K562 (cell line): Measurements from ENCODE around the gene NOX5. TPM values are rescaled to one million over a fixed set of nuclear protein-coding genes. Genes with fewer than 3 reads are reported as not detected.

ENCODE experiments used
- CBX3 ChIP-seq, 2 experiments: IDR thresholded peaks; 1 replicate in 1 of 2; 2 replicates in 1 of 2; pipeline ENCODE4 v1.6.1; 2012; ENCODE audit warnings: inconsistent platforms in 2 of 2, low read length in 2 of 2, borderline replicate concordance in 1 of 2, control low read depth in 1 of 2
- CEBPG ChIP-seq, 3 experiments: fragments of 200-800 bp in 1 of 3; sonication (Bioruptor generic) in 1 of 3; sonication (generic) in 1 of 3; formaldehyde crosslinking in 1 of 3; IDR thresholded peaks in 2 of 3; conservative IDR thresholded peaks in 1 of 3; 2 replicates each; pipeline versions ENCODE4 v1.6.1 to v1.8.0; 2016 to 2022; ENCODE audit warnings: missing compliant biosample characterization in 2 of 3, missing genetic modification characterization in 2 of 3, mild to moderate bottlenecking in 1 of 3, missing genetic modification reagents in 1 of 3
- CSDE1 ChIP-seq, 2 experiments: fragments of 450-650 bp; IDR thresholded peaks; 2 replicates each; pipeline ENCODE4 v1.6.1; 2016; ENCODE audit warnings: mild to moderate bottlenecking in 1 of 2
- CXXC5 ChIP-seq: fragments of 250-450 bp; sonication (Bioruptor Pico); IDR thresholded peaks from 2 replicates; pipeline ENCODE4 v1.8.0; 2022; ENCODE audit warnings: inconsistent platforms, mild to moderate bottlenecking, moderate library complexity
- NFATC3 ChIP-seq: fragments of 450-650 bp; IDR thresholded peaks from 2 replicates; pipeline ENCODE4 v1.6.1; 2017; ENCODE audit warnings: mild to moderate bottlenecking
- NFE2L1 ChIP-seq: fragments of 450-650 bp; IDR thresholded peaks from 2 replicates; pipeline ENCODE4 v1.6.1; 2016; ENCODE audit warnings: missing genetic modification characterization, low read depth, mild to moderate bottlenecking, missing compliant biosample characterization, moderate library complexity, borderline replicate concordance
- RB1 ChIP-seq: fragments of 450-650 bp; IDR thresholded peaks from 2 replicates; pipeline ENCODE4 v1.6.1; 2017; ENCODE audit warnings: low read depth, mild to moderate bottlenecking
- RBM14 ChIP-seq: fragments of 200-400 bp; formaldehyde crosslinking; IDR thresholded peaks from 2 replicates; pipeline ENCODE4 v1.6.1; 2018; ENCODE audit warnings: low read depth, mild to moderate bottlenecking, low read length, moderate library complexity, borderline replicate concordance; ENCODE audit not compliant: insufficient read depth
- SMC3 ChIP-seq: conservative IDR thresholded peaks from 2 replicates; pipeline ENCODE4 v1.6.1; 2011; ENCODE audit warnings: low read depth, low read length, improper control_type of control experiment; ENCODE audit not compliant: insufficient read depth
- SNAPC5 ChIP-seq: fragments of 250-450 bp; sonication (Bioruptor Pico); IDR thresholded peaks from 2 replicates; pipeline ENCODE4 v1.8.0; 2021; ENCODE audit warnings: moderate library complexity, mild to moderate bottlenecking, inconsistent platforms
- STAG1 ChIP-seq: sonication (generic); formaldehyde crosslinking; IDR thresholded peaks from 2 replicates; pipeline ENCODE4 v1.5.0; 2020; ENCODE audit warnings: missing genetic modification reagents, borderline replicate concordance
- TBL1XR1 ChIP-seq, 2 experiments: IDR thresholded peaks; 2 replicates each; pipeline ENCODE4 v1.6.1; 2012; ENCODE audit warnings: improper control_type of control experiment in 2 of 2, low read length in 2 of 2, mild to moderate bottlenecking in 1 of 2
- XRCC3 ChIP-seq: fragments of 450-650 bp; IDR thresholded peaks from 2 replicates; pipeline ENCODE4 v1.6.1; 2017; ENCODE audit warnings: mild to moderate bottlenecking, moderate library complexity
- XRCC4 ChIP-seq: IDR thresholded peaks from one replicate; pipeline ENCODE4 v1.6.1; 2011; ENCODE audit not compliant: insufficient read depth, insufficient read length; ENCODE audit errors: extremely low read depth
- ZBTB49 ChIP-seq: sonication (generic); formaldehyde crosslinking; IDR thresholded peaks from 2 replicates; pipeline ENCODE4 v1.8.0; 2022; ENCODE audit warnings: missing genetic modification reagents, mild to moderate bottlenecking, borderline replicate concordance
- ZBTB5 ChIP-seq: fragments of 450-650 bp; IDR thresholded peaks from 2 replicates; pipeline ENCODE4 v1.6.1; 2017; ENCODE audit warnings: antibody characterized with exemption
- ZFX ChIP-seq: sonication (generic); formaldehyde crosslinking; IDR thresholded peaks from 2 replicates; pipeline ENCODE4 v1.8.0; 2022; ENCODE audit warnings: mild to moderate bottlenecking, missing genetic modification reagents, moderate library complexity
- ZNF143 ChIP-seq: sonication (generic); formaldehyde crosslinking; IDR thresholded peaks from 2 replicates; pipeline ENCODE4 v1.9.0; 2022; ENCODE audit warnings: mild to moderate bottlenecking, missing genetic modification reagents
- ZNF174 ChIP-seq: fragments of 250-450 bp; sonication (Bioruptor Pico); IDR thresholded peaks from 2 replicates; pipeline ENCODE4 v1.4.0; 2020; ENCODE audit warnings: mild to moderate bottlenecking
- ZNF354B ChIP-seq: fragments of 250-450 bp; sonication (Bioruptor Pico); IDR thresholded peaks from 2 replicates; pipeline ENCODE4 v1.4.0; 2020
- polyA plus RNA-seq, 8 experiments: library from polyadenylated mRNA; depleted of rRNA in 4 of 8; stranded (reverse) in 5 of 8; unstranded in 3 of 8; fragments of >200 nt; fragmentation: Nextera tagmentation in 2 of 8; fragmentation: Illumina TruSeq in 1 of 8; extraction: Ambion mirVana in 2 of 8; extraction: Trizol in 1 of 8; gene quantifications; 2 replicates each; pipeline versions ENCODE4 v1.2.1 to v1.2.3, GENCODE V29; 2011 to 2014; ENCODE audit warnings: inconsistent platforms in 1 of 8, missing spikeins in 1 of 8
- total RNA-seq, 7 experiments: library from RNA; depleted of rRNA in 6 of 7; stranded (reverse); fragments of >200 nt in 6 of 7; fragmentation: Illumina TruSeq in 2 of 7; extraction: Trizol in 2 of 7; gene quantifications; 2 replicates each; pipeline versions ENCODE4 v1.2.1 to v1.2.3, GENCODE V29; 2011 to 2021; ENCODE audit warnings: low replicate concordance in 1 of 7

NOX5 gene
- total and polyA plus RNA-seq, 9 of the 15 experiments (the other 6 are each of a cell fraction or from before 2014, with no cell fraction given) = 0.01 TPM; not detected in 8

GRCh38 chr15:69031013-69032001 lies 16.8 kb downstream of the NOX5 start (continued):
- no peak for TF ChIP-seq CEBPG (CRISPR knock-in tag; IDR thresholded peaks at IDR 0.05)
- no peak for TF ChIP-seq CEBPG (tag; conservative IDR thresholded peaks at IDR 0.05 in 1 of 2, IDR thresholded peaks at IDR 0.05 in 1 of 2)
- no peak for TF ChIP-seq ZNF354B (CRISPR knock-in tag)
- TF ChIP-seq SNAPC5 = no peak
- TF ChIP-seq STAG1 (CRISPR knock-in tag) = peak; percentile 41; the same call in 1 of the 2 replicates
- TF ChIP-seq CXXC5 (CRISPR knock-in tag) = peak; percentile 67
- TF ChIP-seq CSDE1 (IDR thresholded peaks at IDR 0.05) = no peak
- TF ChIP-seq RB1 = peak; percentile 78
- peak; percentile 62; the same call in 1 of the 2 replicates for TF ChIP-seq ZBTB5
- TF ChIP-seq ZNF143 (CRISPR knock-in tag) = no peak
- no peak for TF ChIP-seq ZNF174
- TF ChIP-seq XRCC4 = no peak
- no peak for TF ChIP-seq NFATC3
- TF ChIP-seq ZBTB49 = no peak
- no peak for TF ChIP-seq TBL1XR1 (IDR thresholded peaks at IDR 0.05; ENCODE audit: low read length in 2 of 2)
- TF ChIP-seq RBM14 = no peak
- TF ChIP-seq XRCC3 = no peak
- no peak for TF ChIP-seq CBX3 (IDR thresholded peaks at IDR 0.05; ENCODE audit: borderline replicate concordance in 1 of 2, low read length in 2 of 2)
- TF ChIP-seq NFE2L1 = no peak
- no peak for TF ChIP-seq ZFX (CRISPR knock-in tag)
- peak; percentile 40; the same call in 1 of the 2 replicates for TF ChIP-seq SMC3
